Glutamatergic neuron (in vitro differentiated cells): ENCODE results near the gene ETNPPL. TPM values are rescaled to one million over a fixed set of nuclear protein-coding genes. Genes with fewer than 3 reads are reported as not detected.

Experiments
- DNase-seq: peaks from one replicate; pipeline ENCODE4 v3.0.0; 2022
- H3K27ac Mint-ChIP-seq: one replicate; pipeline ENCODE4 v1.8.0; 2020; ENCODE audit warnings: mild to moderate bottlenecking, mixed read lengths, inconsistent platforms; ENCODE audit not compliant: unreplicated experiment
- H3K27me3 Mint-ChIP-seq: one replicate; pipeline ENCODE4 v1.8.0; 2020; ENCODE audit warnings: mild to moderate bottlenecking, moderate library complexity, mixed read lengths, inconsistent platforms; ENCODE audit not compliant: unreplicated experiment
- H3K36me3 Mint-ChIP-seq: one replicate; pipeline ENCODE4 v1.8.0; 2020; ENCODE audit warnings: mild to moderate bottlenecking, mixed read lengths, inconsistent platforms; ENCODE audit not compliant: unreplicated experiment
- H3K4me1 Mint-ChIP-seq: one replicate; pipeline ENCODE4 v1.8.0; 2020; ENCODE audit warnings: mild to moderate bottlenecking, low read depth, mixed read lengths, inconsistent platforms; ENCODE audit not compliant: unreplicated experiment
- H3K4me3 Mint-ChIP-seq: one replicate; pipeline ENCODE4 v1.8.0; 2020; ENCODE audit warnings: mild to moderate bottlenecking, mixed read lengths, inconsistent platforms; ENCODE audit not compliant: unreplicated experiment
- H3K9me3 Mint-ChIP-seq: one replicate; pipeline ENCODE4 v1.8.0; 2020; ENCODE audit warnings: mild to moderate bottlenecking, moderate library complexity, mixed read lengths, inconsistent platforms; ENCODE audit not compliant: unreplicated experiment
- CTCF ChIP-seq: fragments of 200-600 bp; sonication (generic); IDR thresholded peaks from one replicate; pipeline ENCODE4 v1.5.0; 2021; ENCODE audit not compliant: partially characterized antibody, unreplicated experiment
- long read RNA-seq: library from polyadenylated mRNA; unstranded; transcript quantifications from one replicate; pipeline ENCODE4 v2.0.0, GENCODE V29; 2020; ENCODE audit not compliant: unreplicated experiment
- total RNA-seq: library from RNA; stranded (reverse); fragmentation: NEBNext Ultra II Directional; extraction: Animal tissue kit (Norgen Biotek cat#: 25700); gene quantifications from one replicate; pipeline ENCODE4 v1.2.1, GENCODE V29; 2021; ENCODE audit not compliant: unreplicated experiment

ETNPPL gene
- not detected for total RNA-seq
- long read RNA-seq: 0 reads

GRCh38 chr4:108762559-108763225, at the start of gene ETNPPL:
Gene ETNPPL (minus strand): TSS chr4:108763053. CDS start chr4:108762898, 155 bp downstream.
- peak; percentile 50 for DNase-seq
- peaks cover 4% of the 10 kb centered on the region for H3K4me1 Mint-ChIP-seq
- peaks cover 6% of the 10 kb centered on the region for H3K27me3 Mint-ChIP-seq
- no peak for TF ChIP-seq CTCF
- H3K9me3 Mint-ChIP-seq: peaks cover 4% of the 10 kb centered on the region
- peak within 1 kb of the TSS; percentile 28 for H3K27ac Mint-ChIP-seq
- peaks cover 5% of the 10 kb centered on the region for H3K36me3 Mint-ChIP-seq
- peak within 1 kb of the TSS; percentile 92 for H3K4me3 Mint-ChIP-seq

GRCh38 chr4:108811486-108811885, 48.6 kb upstream of the ETNPPL start:
- Mint-ChIP-seq H3K4me3 (no peak overlapping the region), H3K27me3 (no peaks in the 10 kb centered on the region)

GRCh38 chr4:108810087-108810486, 47.2 kb upstream of the ETNPPL start:
- H3K27ac Mint-ChIP-seq: no peak overlapping the region
- H3K4me3 Mint-ChIP-seq: no peak overlapping the region
- H3K27me3 Mint-ChIP-seq: no peaks in the 10 kb centered on the region
- no peaks in the 10 kb centered on the region for H3K36me3 Mint-ChIP-seq
- no peak for TF ChIP-seq CTCF
- no peaks in the 10 kb centered on the region for H3K9me3 Mint-ChIP-seq
- DNase-seq: no peak
- no peaks in the 10 kb centered on the region for H3K4me1 Mint-ChIP-seq

More at GRCh38 chr4:108811486-108811885, 48.6 kb upstream of the ETNPPL start:
- no peaks in the 10 kb centered on the region for H3K9me3 Mint-ChIP-seq
- no peak for TF ChIP-seq CTCF
- no peak overlapping the region for H3K27ac Mint-ChIP-seq
- no peaks in the 10 kb centered on the region for H3K36me3 Mint-ChIP-seq
- no peaks in the 10 kb centered on the region for H3K4me1 Mint-ChIP-seq
- no peak for DNase-seq

- Mint-ChIP-seq H3K27me3 (no peaks in the 10 kb centered on the region), H3K27ac (no peak overlapping the region), H3K9me3 (no peaks in the 10 kb centered on the region), H3K4me1 (no peaks in the 10 kb centered on the region), H3K4me3 (no peak overlapping the region), H3K36me3 (no peaks in the 10 kb centered on the region)
- no peak for DNase-seq
- no peak for TF ChIP-seq CTCF
Observed at GRCh38 chr4:108804648-108805273, 41.9 kb upstream of the ETNPPL start.

- no peaks in the 10 kb centered on the region for H3K4me1 Mint-ChIP-seq
- H3K27ac Mint-ChIP-seq: no peak overlapping the region
- DNase-seq: no peak
- no peaks in the 10 kb centered on the region for H3K36me3 Mint-ChIP-seq
- no peaks in the 10 kb centered on the region for H3K9me3 Mint-ChIP-seq
- no peak for TF ChIP-seq CTCF
- no peak overlapping the region for H3K4me3 Mint-ChIP-seq
- no peaks in the 10 kb centered on the region for H3K27me3 Mint-ChIP-seq
Observed at GRCh38 chr4:108799306-108799705, 36.5 kb upstream of the ETNPPL start.
